Neutrophil (primary cell): ENCODE data around the gene NXPH4.

Source experiments
- H3K27ac ChIP-seq: fragments of 200-600 bp; sonication (generic); 2 replicates; pipeline ENCODE4 v1.5.1; 2016; ENCODE audit warnings: mild to moderate bottlenecking, moderate library complexity
- H3K27me3 ChIP-seq: fragments of 200-600 bp; sonication (generic); 2 replicates; pipeline ENCODE4 v1.6.0; 2016; ENCODE audit warnings: mild to moderate bottlenecking
- H3K36me3 ChIP-seq: fragments of 200-600 bp; sonication (generic); 2 replicates; pipeline ENCODE4 v1.5.1; 2017
- H3K4me1 ChIP-seq, 2 experiments: fragments of 200-600 bp in 1 of 2; sonication (generic) in 1 of 2; 1 replicate in 1 of 2; 2 replicates in 1 of 2; pipeline versions ENCODE4 v1.5.1 to v1.6.1; 2013 to 2016; ENCODE audit warnings: low read depth in 1 of 2, low read length in 1 of 2, mild to moderate bottlenecking in 1 of 2, moderate library complexity in 1 of 2; ENCODE audit not compliant: control insufficient read depth in 1 of 2, insufficient read depth in 1 of 2
- H3K4me3 ChIP-seq, 2 experiments: fragments of 200-600 bp in 1 of 2; sonication (generic) in 1 of 2; 1 replicate in 1 of 2; 2 replicates in 1 of 2; pipeline ENCODE4 v1.5.1; 2013 to 2016; ENCODE audit warnings: low read depth in 1 of 2, low read length in 1 of 2, mild to moderate bottlenecking in 1 of 2, moderate library complexity in 1 of 2
- H3K9me3 ChIP-seq: fragments of 200-600 bp; sonication (generic); 2 replicates; pipeline ENCODE4 v1.5.1; 2016
- CTCF ChIP-seq: fragments of 200-600 bp; sonication (generic); IDR thresholded peaks from 2 replicates; pipeline ENCODE4 v1.5.1; 2016; ENCODE audit warnings: antibody characterized with exemption

Gene NXPH4

GRCh38 chr12:57240926-57241401 is 24.4 kb downstream of the NXPH4 start:
- Histone ChIP-seq H3K9me3 (no peaks in the 10 kb centered on the region), H3K4me3 (peak overlapping the region; percentile 54 to 66), H3K36me3 (no peaks in the 10 kb centered on the region), H3K27me3 (peaks cover 90% of the 10 kb centered on the region), H3K4me1 (peaks cover 53 to 69% of the 10 kb centered on the region in 2 experiments), H3K27ac (no peak overlapping the region)
- TF ChIP-seq CTCF, result no peak

GRCh38 chr12:57241402-57242310 is 25.1 kb downstream of the NXPH4 start:
- TF ChIP-seq CTCF, result no peak
- peaks cover 83% of the 10 kb centered on the region for H3K27me3 ChIP-seq
- peak overlapping the region in 1 of 2 experiments; percentile 66 for H3K4me3 ChIP-seq
- no peak overlapping the region for H3K27ac ChIP-seq
- peaks cover 3% of the 10 kb centered on the region for H3K36me3 ChIP-seq
- H3K9me3 ChIP-seq, result no peaks in the 10 kb centered on the region
- H3K4me1 ChIP-seq, result peaks cover 53 to 63% of the 10 kb centered on the region in 2 experiments

- Histone ChIP-seq H3K4me1 (peaks cover 53 to 63% of the 10 kb centered on the region in 2 experiments), H3K36me3 (peaks cover 4% of the 10 kb centered on the region), H3K27ac (no peak overlapping the region), H3K27me3 (peaks cover 76% of the 10 kb centered on the region), H3K4me3 (peak overlapping the region; percentile 51 to 54), H3K9me3 (no peaks in the 10 kb centered on the region)
- no peak for TF ChIP-seq CTCF
These were observed 25.7 kb downstream of the NXPH4 start for GRCh38 chr12:57242329-57242690.

- TF ChIP-seq CTCF, result peak; percentile 53
- peaks cover 71% of the 10 kb centered on the region for H3K27me3 ChIP-seq
- peaks cover 53 to 62% of the 10 kb centered on the region in 2 experiments for H3K4me1 ChIP-seq
- no peaks in the 10 kb centered on the region for H3K9me3 ChIP-seq
- H3K27ac ChIP-seq, result no peak overlapping the region
- peaks cover 4% of the 10 kb centered on the region for H3K36me3 ChIP-seq
- H3K4me3 ChIP-seq, result peak overlapping the region; percentile 51 to 54
These were observed 26.3 kb downstream of the NXPH4 start for GRCh38 chr12:57242691-57243454.

GRCh38 chr12:57243521-57244311 is 27.1 kb downstream of the NXPH4 start:
- peaks cover 49 to 57% of the 10 kb centered on the region in 2 experiments for H3K4me1 ChIP-seq
- H3K36me3 ChIP-seq, result peaks cover 4% of the 10 kb centered on the region
- H3K27me3 ChIP-seq, result peaks cover 62% of the 10 kb centered on the region
- TF ChIP-seq CTCF, result peak; percentile 78
- H3K27ac ChIP-seq, result no peak overlapping the region
- H3K4me3 ChIP-seq, result peak overlapping the region; percentile 51 to 54
- no peaks in the 10 kb centered on the region for H3K9me3 ChIP-seq
